Measurements from ENCODE around the gene CSMD2. TPM values are rescaled to one million over a fixed set of nuclear protein-coding genes. Genes with fewer than 3 reads are reported as not detected.

Gene CSMD2
- total and polyA plus RNA-seq, 7 donors, result under 0.01 to 0.83 (median 0.16) TPM

DNA sequence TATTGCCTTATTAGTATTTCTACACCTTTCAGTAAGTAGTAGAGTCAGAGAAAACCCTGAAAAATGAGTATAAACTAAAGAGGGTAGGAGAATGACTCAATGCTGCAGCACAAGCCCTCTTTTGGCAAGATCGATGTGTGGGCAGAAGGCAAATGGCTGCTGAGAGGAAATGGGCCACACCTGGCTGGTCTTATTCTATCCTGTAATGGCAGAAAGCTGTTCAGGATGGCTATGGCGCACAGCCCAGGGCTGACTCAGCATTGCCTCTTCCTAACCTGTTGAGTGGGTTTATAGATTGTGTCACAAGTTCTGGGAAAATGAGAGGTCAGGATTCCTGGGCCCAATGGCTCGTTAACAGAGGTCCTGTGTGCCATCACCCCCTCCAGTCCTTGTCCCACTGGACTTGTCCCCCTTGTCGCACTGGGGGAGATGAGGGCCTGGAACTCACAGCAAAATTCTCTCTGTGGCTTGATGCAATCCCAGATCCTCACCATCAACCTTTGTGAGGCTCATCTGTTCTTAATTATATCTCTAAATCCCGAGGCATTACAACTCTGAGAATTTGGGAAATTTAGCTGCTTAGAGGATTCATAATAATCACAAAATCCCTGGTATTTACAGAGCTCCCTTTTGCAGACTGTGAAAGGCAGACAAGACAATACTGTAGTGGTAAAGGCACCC lies 287.9 kb downstream of the CSMD2 start:
- 74 to 83% methylated on average over 5 of the region's 5 CpGs for WGBS, 2 donors
- TF ChIP-seq POLR2AphosphoS5 (IDR thresholded peaks at IDR 0.05), result no peak
- TF ChIP-seq, protein P1, sequence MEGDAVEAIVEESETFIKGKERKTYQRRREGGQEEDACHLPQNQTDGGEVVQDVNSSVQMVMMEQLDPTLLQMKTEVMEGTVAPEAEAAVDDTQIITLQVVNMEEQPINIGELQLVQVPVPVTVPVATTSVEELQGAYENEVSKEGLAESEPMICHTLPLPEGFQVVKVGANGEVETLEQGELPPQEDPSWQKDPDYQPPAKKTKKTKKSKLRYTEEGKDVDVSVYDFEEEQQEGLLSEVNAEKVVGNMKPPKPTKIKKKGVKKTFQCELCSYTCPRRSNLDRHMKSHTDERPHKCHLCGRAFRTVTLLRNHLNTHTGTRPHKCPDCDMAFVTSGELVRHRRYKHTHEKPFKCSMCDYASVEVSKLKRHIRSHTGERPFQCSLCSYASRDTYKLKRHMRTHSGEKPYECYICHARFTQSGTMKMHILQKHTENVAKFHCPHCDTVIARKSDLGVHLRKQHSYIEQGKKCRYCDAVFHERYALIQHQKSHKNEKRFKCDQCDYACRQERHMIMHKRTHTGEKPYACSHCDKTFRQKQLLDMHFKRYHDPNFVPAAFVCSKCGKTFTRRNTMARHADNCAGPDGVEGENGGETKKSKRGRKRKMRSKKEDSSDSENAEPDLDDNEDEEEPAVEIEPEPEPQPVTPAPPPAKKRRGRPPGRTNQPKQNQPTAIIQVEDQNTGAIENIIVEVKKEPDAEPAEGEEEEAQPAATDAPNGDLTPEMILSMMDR (IDR thresholded peaks at IDR 0.05), result no peak
- TF ChIP-seq POLR2A (IDR thresholded peaks at IDR 0.05), result no peak
- no peak for TF ChIP-seq EP300 (IDR thresholded peaks at IDR 0.05)
- intact Hi-C loops (cut with DNase I), result no loop called here
- Histone ChIP-seq H3K36me3 (no peaks in the 10 kb centered on the region), H3K9me3 (no peaks in the 10 kb centered on the region), H3K4me1 (no peaks in the 10 kb centered on the region), H3K4me3 (no peak overlapping the region), H3K27ac (no peak overlapping the region), H3K27me3 (no peaks in the 10 kb centered on the region)
- DNase-seq, result no peak

DNA sequence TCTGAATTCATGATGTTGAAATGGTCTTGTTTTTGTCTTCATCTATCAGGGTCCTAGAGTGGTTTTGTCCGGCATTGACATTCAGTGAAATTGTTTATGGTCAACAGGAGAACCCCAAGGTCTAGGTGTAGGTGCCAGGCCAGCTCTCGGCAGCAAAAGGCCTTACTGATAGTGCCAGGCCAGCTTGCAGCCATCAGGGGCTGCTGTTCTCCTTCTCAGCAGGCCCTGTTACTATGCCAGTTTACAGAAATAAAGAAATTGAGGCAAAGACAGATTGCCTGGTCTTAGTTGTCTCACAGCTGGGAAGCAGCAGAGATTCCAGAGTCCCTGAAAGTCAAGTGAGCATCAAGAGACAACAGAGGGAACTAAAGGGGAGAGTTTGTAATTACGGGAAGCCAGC lies 289.2 kb downstream of the CSMD2 start:
- H3K4me3 ChIP-seq, result no peak overlapping the region
- DNase-seq, result no peak
- H3K27me3 ChIP-seq, result no peaks in the 10 kb centered on the region
- 65 to 74% methylated on average over 3 of the region's 3 CpGs for WGBS, 2 donors
- TF ChIP-seq POLR2AphosphoS5 (IDR thresholded peaks at IDR 0.05) (no peak), POLR2A (IDR thresholded peaks at IDR 0.05) (no peak), EP300 (IDR thresholded peaks at IDR 0.05) (no peak)
- TF ChIP-seq, protein P1 (IDR thresholded peaks at IDR 0.05), result no peak
- intact Hi-C loops (cut with DNase I), result no loop called here
- no peaks in the 10 kb centered on the region for H3K36me3 ChIP-seq
- no peaks in the 10 kb centered on the region for H3K9me3 ChIP-seq
- no peak overlapping the region for H3K27ac ChIP-seq
- H3K4me1 ChIP-seq, result no peaks in the 10 kb centered on the region

DNA sequence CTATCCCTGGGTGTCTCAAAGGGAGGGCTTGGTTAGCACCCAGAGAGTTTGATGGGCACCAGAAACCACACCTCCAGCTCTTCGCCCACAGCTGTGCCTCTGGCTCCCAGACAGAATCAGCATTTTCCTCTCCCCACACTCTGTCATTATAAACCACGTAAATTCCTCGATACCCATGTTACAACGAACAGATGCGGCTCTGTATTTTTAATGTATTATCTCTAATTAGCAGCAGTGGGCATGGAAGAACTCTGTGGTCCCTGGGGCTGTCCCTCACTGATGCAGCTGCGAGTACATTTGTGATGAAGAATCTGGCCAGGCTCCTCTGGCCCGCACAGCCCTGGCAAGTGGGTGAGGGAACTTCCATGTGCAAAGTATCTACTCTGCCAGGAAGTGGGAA lies 290.4 kb downstream of the CSMD2 start:
- no peaks in the 10 kb centered on the region for H3K9me3 ChIP-seq
- no peak for TF ChIP-seq POLR2AphosphoS5 (IDR thresholded peaks at IDR 0.05)
- TF ChIP-seq POLR2A (IDR thresholded peaks at IDR 0.05), result no peak
- no peak for TF ChIP-seq EP300 (IDR thresholded peaks at IDR 0.05)
- 87 to 88% methylated on average over 7 of the region's 7 CpGs for WGBS, 2 donors
- no peak overlapping the region for H3K27ac ChIP-seq
- H3K4me1 ChIP-seq, result no peaks in the 10 kb centered on the region
- H3K4me3 ChIP-seq, result no peak overlapping the region
- intact Hi-C loops (cut with DNase I), result no loop called here
- H3K27me3 ChIP-seq, result no peaks in the 10 kb centered on the region
- H3K36me3 ChIP-seq, result no peaks in the 10 kb centered on the region
- no peak for DNase-seq

DNA sequence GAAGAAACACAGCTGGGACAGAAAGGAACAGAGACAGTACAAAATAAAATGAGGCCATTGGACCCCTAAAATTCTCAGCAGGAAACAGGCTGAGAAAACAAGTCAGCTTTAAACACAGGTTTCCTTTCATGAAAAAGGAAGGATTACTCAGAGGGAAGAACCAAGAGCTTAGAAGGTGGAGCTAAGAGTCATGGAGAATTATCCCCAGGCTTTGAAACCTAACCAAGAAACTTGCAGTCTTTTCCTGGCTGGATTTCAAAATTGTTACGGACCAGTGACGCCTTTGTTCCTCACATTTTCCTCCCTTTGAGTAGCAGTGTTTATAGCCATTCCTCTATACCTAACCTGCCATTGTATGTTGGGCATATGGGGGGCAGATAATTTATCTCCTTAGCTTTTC lies 292.3 kb downstream of the CSMD2 start:
- DNase-seq, result no peak
- Histone ChIP-seq H3K9me3 (no peaks in the 10 kb centered on the region), H3K36me3 (no peaks in the 10 kb centered on the region), H3K27me3 (no peaks in the 10 kb centered on the region), H3K27ac (no peak overlapping the region), H3K4me1 (no peaks in the 10 kb centered on the region), H3K4me3 (no peak overlapping the region)
- 77 to 86% methylated on average over 2 of the region's 2 CpGs for WGBS, 2 donors
- intact Hi-C loops (cut with DNase I), result no loop called here
- TF ChIP-seq POLR2AphosphoS5 (IDR thresholded peaks at IDR 0.05) (no peak), POLR2A (IDR thresholded peaks at IDR 0.05) (no peak), EP300 (IDR thresholded peaks at IDR 0.05) (no peak)
- TF ChIP-seq, protein P1 (IDR thresholded peaks at IDR 0.05), result no peak

DNA sequence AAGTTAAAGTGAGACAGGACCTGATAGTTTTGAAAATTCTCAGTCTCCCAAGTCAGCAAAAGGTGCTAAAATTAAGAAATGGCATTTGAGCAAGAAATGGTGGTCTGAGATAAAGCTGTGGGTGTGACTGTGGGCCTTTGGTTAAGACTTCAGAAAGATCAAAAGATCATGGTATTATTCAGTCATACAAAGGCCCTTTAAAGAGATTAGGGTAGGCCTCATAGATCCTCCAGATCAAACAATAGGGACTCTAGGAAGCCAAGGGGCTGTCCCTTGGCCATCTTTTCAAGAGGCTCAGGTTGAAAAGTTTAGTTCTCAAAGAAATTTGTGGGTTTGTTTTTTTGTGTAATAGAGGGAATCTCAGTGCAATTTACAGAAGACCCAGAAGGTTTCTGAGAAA lies 292.8 kb downstream of the CSMD2 start:
- TF ChIP-seq, protein P1 (IDR thresholded peaks at IDR 0.05), result no peak
- no peak for TF ChIP-seq POLR2AphosphoS5 (IDR thresholded peaks at IDR 0.05)
- no peak for TF ChIP-seq POLR2A (IDR thresholded peaks at IDR 0.05)
- no peak for TF ChIP-seq EP300 (IDR thresholded peaks at IDR 0.05)
- Histone ChIP-seq H3K27me3 (no peaks in the 10 kb centered on the region), H3K4me1 (no peaks in the 10 kb centered on the region), H3K36me3 (no peaks in the 10 kb centered on the region), H3K27ac (no peak overlapping the region), H3K4me3 (no peak overlapping the region), H3K9me3 (no peaks in the 10 kb centered on the region)
- DNase-seq, result no peak
- intact Hi-C loops (cut with DNase I), result no loop called here

All from sigmoid colon (tissue), 7 donors.